Activated CD4-positive, alpha-beta T cell treated with anti-CD3 and anti-CD28 coated beads, Interleukin-2, amount 10 ng/mL, durations not matched to agents 24 days and 14 days (primary cell): ENCODE results near the gene TMEM222. TPM values are rescaled to one million over a fixed set of nuclear protein-coding genes. Genes with fewer than 3 reads are reported as not detected.
A peak's percentile ranks its signal among the peaks of the same experiment; 100 is the strongest.

Source experiments
- DNase-seq: peaks from one replicate; pipeline ENCODE4 v3.0.0; 2022
- H3K27ac Mint-ChIP-seq: one replicate; pipeline ENCODE4 v1.8.0; 2022; ENCODE audit warnings: mild to moderate bottlenecking, mixed read lengths
- H3K27me3 Mint-ChIP-seq: one replicate; pipeline ENCODE4 v1.8.0; 2022; ENCODE audit warnings: mixed read lengths
- H3K36me3 Mint-ChIP-seq: one replicate; pipeline ENCODE4 v1.8.0; 2022; ENCODE audit warnings: low read depth, mild to moderate bottlenecking, mixed read lengths
- H3K4me1 Mint-ChIP-seq: one replicate; pipeline ENCODE4 v1.8.0; 2021; ENCODE audit warnings: mixed read lengths
- H3K4me3 Mint-ChIP-seq: one replicate; pipeline ENCODE4 v1.8.0; 2022; ENCODE audit warnings: mild to moderate bottlenecking, moderate library complexity, mixed read lengths
- H3K9me3 Mint-ChIP-seq: one replicate; pipeline ENCODE4 v1.8.0; 2021; ENCODE audit warnings: mixed read lengths
- intact Hi-C: fragments of 100-400 bp; cut with micrococcal nuclease; formaldehyde crosslinking; loops from one replicate; pipeline ENCODE4 v1.15.1; 2023
- total RNA-seq: library from RNA; stranded (reverse); gene quantifications from 2 replicates; pipeline ENCODE4 v1.2.3, GENCODE V29; 2022

The TMEM222 gene
- total RNA-seq, 1 donor from 2014 or later: 39.6 TPM

DNA sequence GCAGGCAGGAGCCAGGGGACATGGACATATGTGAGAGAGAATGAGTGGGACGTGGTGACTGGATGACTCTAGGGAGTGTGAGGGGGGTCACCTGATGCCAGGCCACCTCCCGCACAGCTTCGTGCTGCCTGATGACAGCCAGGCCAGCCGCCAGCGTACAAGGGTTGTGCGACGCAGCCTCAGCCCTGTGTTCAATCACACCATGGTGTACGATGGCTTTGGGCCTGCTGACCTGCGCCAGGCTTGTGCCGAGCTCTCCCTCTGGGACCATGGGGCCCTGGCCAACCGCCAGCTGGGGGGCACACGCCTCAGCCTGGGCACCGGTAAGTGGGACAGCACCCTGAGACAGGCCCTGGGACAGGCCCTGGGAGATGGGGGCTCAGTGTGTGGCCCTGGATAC is 31.2 kb downstream of the TMEM222 start:
- peaks cover 14% of the 10 kb centered on the region for H3K4me1 Mint-ChIP-seq
- peaks cover 9% of the 10 kb centered on the region for H3K36me3 Mint-ChIP-seq
- H3K27me3 Mint-ChIP-seq: no peaks in the 10 kb centered on the region
- no peak overlapping the region for H3K4me3 Mint-ChIP-seq
- no peaks in the 10 kb centered on the region for H3K9me3 Mint-ChIP-seq
- no peak for DNase-seq
- H3K27ac Mint-ChIP-seq: no peak overlapping the region
- intact Hi-C loops: no loop called here

DNA sequence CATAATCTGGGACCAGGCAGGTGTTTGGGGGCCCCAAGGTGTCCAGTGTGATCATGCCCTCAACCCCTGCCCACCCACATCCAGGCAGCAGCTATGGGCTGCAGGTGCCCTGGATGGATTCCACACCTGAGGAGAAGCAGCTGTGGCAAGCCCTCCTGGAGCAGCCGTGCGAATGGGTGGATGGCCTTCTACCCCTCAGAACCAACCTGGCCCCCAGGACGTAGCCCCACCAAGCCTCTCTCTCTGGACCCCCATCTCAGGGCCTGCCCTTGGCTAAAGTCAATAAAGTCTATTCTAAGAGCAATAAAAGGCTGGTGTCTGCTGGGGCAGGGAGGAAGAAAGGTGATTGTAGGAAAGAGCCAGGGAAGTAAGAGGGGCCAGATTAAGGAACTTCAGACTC is 31.7 kb downstream of the TMEM222 start:
- intact Hi-C loops: no loop called here
- H3K9me3 Mint-ChIP-seq: no peaks in the 10 kb centered on the region
- H3K36me3 Mint-ChIP-seq: peaks cover 9% of the 10 kb centered on the region
- no peaks in the 10 kb centered on the region for H3K27me3 Mint-ChIP-seq
- no peak overlapping the region for H3K27ac Mint-ChIP-seq
- H3K4me1 Mint-ChIP-seq: peaks cover 14% of the 10 kb centered on the region
- DNase-seq: no peak
- no peak overlapping the region for H3K4me3 Mint-ChIP-seq

DNA sequence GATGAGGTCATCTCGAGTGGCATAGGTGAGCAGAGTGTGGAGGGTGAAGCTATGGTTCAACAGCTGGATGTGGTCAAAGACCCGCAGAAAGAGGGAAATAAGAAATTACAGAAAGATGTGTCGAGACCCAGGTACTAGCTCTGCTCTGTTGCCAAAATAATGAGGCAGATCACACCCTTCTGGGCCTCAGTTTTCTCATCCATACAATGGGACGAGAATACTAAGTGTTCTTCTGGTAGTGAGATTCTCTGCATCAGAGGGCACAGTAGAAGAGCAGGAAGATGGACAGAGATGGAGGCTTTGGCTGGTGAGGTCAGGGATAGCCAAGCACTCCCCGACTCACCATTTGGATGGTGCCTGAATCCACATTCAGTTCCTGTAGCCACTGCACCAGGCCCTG is 33.7 kb downstream of the TMEM222 start:
- H3K36me3 Mint-ChIP-seq: peaks cover 9% of the 10 kb centered on the region
- intact Hi-C loops: no loop called here
- H3K4me3 Mint-ChIP-seq: no peak overlapping the region
- H3K4me1 Mint-ChIP-seq: peaks cover 28% of the 10 kb centered on the region
- no peak for DNase-seq
- no peaks in the 10 kb centered on the region for H3K27me3 Mint-ChIP-seq
- H3K27ac Mint-ChIP-seq: no peak overlapping the region
- H3K9me3 Mint-ChIP-seq: no peaks in the 10 kb centered on the region

GRCh38 chr1:27356277-27356618 is 34.3 kb downstream of the TMEM222 start:
- peak overlapping the region; percentile 23 for H3K4me3 Mint-ChIP-seq
- intact Hi-C loops: no loop called here
- no peaks in the 10 kb centered on the region for H3K27me3 Mint-ChIP-seq
- DNase-seq: no peak
- peaks cover 9% of the 10 kb centered on the region for H3K36me3 Mint-ChIP-seq
- no peak overlapping the region for H3K27ac Mint-ChIP-seq
- H3K9me3 Mint-ChIP-seq: no peaks in the 10 kb centered on the region
- peaks cover 29% of the 10 kb centered on the region for H3K4me1 Mint-ChIP-seq

- Mint-ChIP-seq H3K27me3 (no peaks in the 10 kb centered on the region), H3K27ac (peak overlapping the region; percentile 81), H3K36me3 (peaks cover 9% of the 10 kb centered on the region), H3K4me3 (peak overlapping the region; percentile 72), H3K9me3 (no peaks in the 10 kb centered on the region), H3K4me1 (peaks cover 29% of the 10 kb centered on the region)
- intact Hi-C loops: loop anchor here (1.0 kb wide), 1 partner anchor 32 kb away; no protein-coding TSS in a partner anchor
- DNase-seq: no peak
Observed at GRCh38 chr1:27356619-27357280, 34.8 kb downstream of the TMEM222 start.

DNA sequence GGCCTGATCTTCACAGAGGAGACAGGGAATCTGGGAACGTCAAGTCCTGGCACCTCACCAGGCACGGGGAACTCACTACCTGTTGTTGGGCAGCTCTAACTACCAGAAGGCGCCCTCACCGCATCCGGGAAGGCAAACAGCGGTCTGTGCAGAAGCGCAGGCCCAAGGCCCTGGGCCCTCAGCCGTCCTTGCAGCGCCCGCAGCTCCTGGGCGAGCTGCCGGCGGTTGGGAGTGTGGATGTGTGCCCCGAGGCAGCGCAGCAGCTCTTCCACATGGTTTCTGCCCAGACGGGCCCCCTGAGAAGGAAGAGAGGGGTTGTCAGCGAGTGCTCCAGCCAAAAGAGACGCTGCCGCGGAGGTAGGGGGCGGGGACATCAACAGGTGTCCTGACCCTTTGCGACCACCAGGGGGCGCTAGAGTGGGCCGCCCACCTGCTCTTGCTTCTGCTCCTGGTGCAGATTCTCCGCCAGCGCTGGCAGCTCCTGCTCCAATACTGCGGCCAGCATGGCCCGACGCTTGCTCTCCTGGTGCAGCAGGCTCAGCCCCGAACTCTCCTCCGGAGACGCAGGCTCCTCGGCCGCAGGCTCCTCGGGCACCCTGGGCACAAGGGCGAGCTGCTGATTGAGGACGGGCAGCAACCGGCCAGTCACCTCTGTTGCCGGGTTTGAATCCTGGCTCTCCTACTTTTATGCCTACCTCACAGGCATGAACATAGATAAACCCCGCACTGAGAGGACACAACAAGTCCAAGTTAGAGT is 35.5 kb downstream of the TMEM222 start:
- DNase-seq: peak; percentile 95
- intact Hi-C loops: loop anchor here (1.0 kb wide), 1 partner anchor 31 kb away; no protein-coding TSS in a partner anchor
- Mint-ChIP-seq H3K4me3 (peak overlapping the region; percentile 72), H3K36me3 (peaks cover 7% of the 10 kb centered on the region), H3K27me3 (no peaks in the 10 kb centered on the region), H3K4me1 (peaks cover 29% of the 10 kb centered on the region), H3K27ac (peak overlapping the region; percentile 81), H3K9me3 (no peaks in the 10 kb centered on the region)

DNA sequence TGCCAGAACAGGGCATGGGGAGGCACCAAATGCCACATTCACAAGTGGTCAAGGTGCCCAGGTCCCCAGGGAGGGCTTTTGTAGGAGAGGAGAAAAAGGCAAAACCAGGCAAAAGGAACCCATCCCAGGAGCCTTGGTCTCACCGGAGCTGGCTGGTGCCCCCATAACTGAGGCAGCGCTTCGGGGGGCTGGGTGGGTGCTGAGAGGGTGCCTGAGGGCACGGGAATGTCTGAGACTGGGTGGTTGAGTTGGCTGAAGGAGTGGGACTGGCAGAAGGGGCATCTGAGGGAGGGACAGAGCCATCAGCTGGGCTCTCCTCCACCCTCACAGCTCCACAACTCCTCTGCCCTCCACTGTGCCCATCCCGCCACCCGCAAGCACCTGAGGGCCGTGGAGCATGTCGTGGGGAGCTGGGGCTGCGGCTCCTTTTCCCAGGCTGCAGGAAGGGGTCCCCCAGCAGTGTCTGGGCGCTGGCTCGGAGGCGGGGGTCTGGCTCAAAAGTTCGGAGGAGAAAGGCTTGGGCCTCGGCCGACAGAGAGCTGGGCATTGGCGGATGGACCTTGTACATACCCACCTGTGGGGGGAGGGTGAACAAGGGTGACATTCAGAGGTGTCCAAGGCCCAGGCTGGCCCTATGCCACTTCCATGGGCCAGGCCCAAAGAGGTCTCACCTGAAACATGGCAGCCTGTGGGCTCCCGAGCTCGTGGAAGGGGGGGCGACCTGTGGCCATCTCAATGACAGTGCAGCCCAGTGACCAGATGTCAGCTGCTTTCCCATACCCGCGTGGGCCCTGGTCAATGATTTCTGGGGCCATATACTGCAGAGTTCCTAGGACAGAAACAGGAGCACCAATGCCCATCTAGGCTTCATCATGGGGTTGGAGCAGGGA is 36.3 kb downstream of the TMEM222 start:
- Mint-ChIP-seq H3K27ac (no peak overlapping the region), H3K4me1 (peaks cover 29% of the 10 kb centered on the region), H3K27me3 (no peaks in the 10 kb centered on the region), H3K9me3 (no peaks in the 10 kb centered on the region), H3K4me3 (no peak overlapping the region), H3K36me3 (peaks cover 7% of the 10 kb centered on the region)
- intact Hi-C loops: no loop called here
- DNase-seq: no peak

GRCh38 chr1:27358928-27359313 is 37.0 kb downstream of the TMEM222 start:
- peak overlapping the region; percentile 17 for H3K4me3 Mint-ChIP-seq
- peaks cover 4% of the 10 kb centered on the region for H3K36me3 Mint-ChIP-seq

GRCh38 chr1:27359822-27360158 is 37.8 kb downstream of the TMEM222 start:
- no peaks in the 10 kb centered on the region for H3K27me3 Mint-ChIP-seq
- peaks cover 33% of the 10 kb centered on the region for H3K4me1 Mint-ChIP-seq
- no peak for DNase-seq
- peaks cover 4% of the 10 kb centered on the region for H3K36me3 Mint-ChIP-seq
- H3K4me3 Mint-ChIP-seq: peak overlapping the region; percentile 75
- H3K9me3 Mint-ChIP-seq: no peaks in the 10 kb centered on the region
- H3K27ac Mint-ChIP-seq: peak overlapping the region; percentile 2
- intact Hi-C loops: no loop called here

More at GRCh38 chr1:27358928-27359313, 37.0 kb downstream of the TMEM222 start:
- peaks cover 29% of the 10 kb centered on the region for H3K4me1 Mint-ChIP-seq
- H3K9me3 Mint-ChIP-seq: no peaks in the 10 kb centered on the region
- H3K27ac Mint-ChIP-seq: no peak overlapping the region
- intact Hi-C loops: no loop called here
- H3K27me3 Mint-ChIP-seq: no peaks in the 10 kb centered on the region
- DNase-seq: no peak

GRCh38 chr1:27360159-27361043 is 38.4 kb downstream of the TMEM222 start:
- peak overlapping the region; percentile 2 for H3K27ac Mint-ChIP-seq
- peak overlapping the region; percentile 75 for H3K4me3 Mint-ChIP-seq
- intact Hi-C loops: no loop called here
- H3K27me3 Mint-ChIP-seq: no peaks in the 10 kb centered on the region
- H3K9me3 Mint-ChIP-seq: no peaks in the 10 kb centered on the region
- peak; percentile 88 for DNase-seq
- peaks cover 38% of the 10 kb centered on the region for H3K4me1 Mint-ChIP-seq
- H3K36me3 Mint-ChIP-seq: peaks cover 4% of the 10 kb centered on the region

- Mint-ChIP-seq H3K4me1 (peaks cover 40% of the 10 kb centered on the region), H3K4me3 (peak overlapping the region; percentile 75), H3K27me3 (no peaks in the 10 kb centered on the region), H3K36me3 (no peaks in the 10 kb centered on the region), H3K9me3 (no peaks in the 10 kb centered on the region), H3K27ac (no peak overlapping the region)
- no peak for DNase-seq
- intact Hi-C loops: no loop called here
Observed at GRCh38 chr1:27361044-27361402, 39.1 kb downstream of the TMEM222 start.

DNA sequence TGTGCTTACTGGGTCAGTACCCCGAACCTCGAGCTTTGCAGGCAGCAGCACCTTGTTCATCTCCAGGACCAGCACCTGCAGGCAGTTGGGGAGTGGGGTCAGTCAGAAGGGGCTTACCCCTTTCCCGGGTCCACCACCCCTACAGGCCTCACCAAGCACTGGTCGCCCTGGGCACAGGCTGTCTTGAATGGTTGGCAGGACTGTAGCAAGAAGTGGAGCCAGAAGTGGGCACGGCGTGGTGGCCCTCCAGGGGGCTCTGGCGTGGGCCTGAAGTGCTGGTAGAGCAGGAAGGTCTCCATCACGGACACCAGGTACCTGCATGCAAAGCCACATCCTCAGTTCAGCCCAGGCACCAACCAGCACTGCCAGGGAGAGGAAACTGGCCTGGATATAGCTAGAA is 39.6 kb downstream of the TMEM222 start:
- Mint-ChIP-seq H3K36me3 (no peaks in the 10 kb centered on the region), H3K27ac (no peak overlapping the region), H3K27me3 (no peaks in the 10 kb centered on the region), H3K9me3 (no peaks in the 10 kb centered on the region), H3K4me3 (peak overlapping the region; percentile 35), H3K4me1 (peaks cover 37% of the 10 kb centered on the region)
- intact Hi-C loops: no loop called here
- no peak for DNase-seq
